GM13977 (cell line): ENCODE results near the gene HIPK2.

Experiments
- DNase-seq: peaks from one replicate; pipeline ENCODE4 v3.0.0; 2012; ENCODE audit warnings: low spot score
- CTCF ChIP-seq: IDR thresholded peaks from 2 replicates; pipeline ENCODE4 v1.5.1; 2012; ENCODE audit warnings: mild to moderate bottlenecking, control low read depth; ENCODE audit not compliant: insufficient read depth; ENCODE audit errors: extremely low read depth, missing control alignments
- in situ Hi-C: fragments of 300-500 bp; cut with MboI; formaldehyde crosslinking; loops from one replicate; pipeline ENCODE4 v1.12.0; 2022; ENCODE audit warnings: low sequenced_read_pairs, low pct_unique_long_range_greater_than_20kb, mixed read lengths, inconsistent platforms; ENCODE audit not compliant: unreplicated experiment

Gene HIPK2

GRCh38 chr7:139634087-139634486, 143.7 kb downstream of the HIPK2 start:
- TF ChIP-seq CTCF = no peak
- DNase-seq = no peak
- in situ Hi-C loops = no loop called here

- TF ChIP-seq CTCF = no peak
These were observed 146.2 kb downstream of the HIPK2 start for GRCh38 chr7:139631520-139632031.

GRCh38 chr7:139630643-139631519, 146.9 kb downstream of the HIPK2 start:
- TF ChIP-seq CTCF = no peak
- in situ Hi-C loops = no loop called here
- no peak for DNase-seq

More at GRCh38 chr7:139631520-139632031, 146.2 kb downstream of the HIPK2 start:
- DNase-seq = no peak
- in situ Hi-C loops = no loop called here

GRCh38 chr7:139629392-139630082, 148.3 kb downstream of the HIPK2 start:
- in situ Hi-C loops = no loop called here
- no peak for DNase-seq
- peak; percentile 11 for TF ChIP-seq CTCF

- no peak for TF ChIP-seq CTCF
- no peak for DNase-seq
- in situ Hi-C loops = no loop called here
These were observed 150.0 kb downstream of the HIPK2 start for GRCh38 chr7:139627831-139628230.

- in situ Hi-C loops = no loop called here
- DNase-seq = no peak
These were observed 151.0 kb downstream of the HIPK2 start for GRCh38 chr7:139626817-139627216.

More at GRCh38 chr7:139626817-139627216, 151.0 kb downstream of the HIPK2 start:
- no peak for TF ChIP-seq CTCF
